Natural killer cell (primary cell): ENCODE measurements around the gene VPS45. TPM values are rescaled to one million over a fixed set of nuclear protein-coding genes. Genes with fewer than 3 reads are reported as not detected.

Source experiments
- ATAC-seq, 3 donors: fragments of 150-1000 bp in 2 of 3; fragments of 200-7000 bp in 1 of 3; cut with Tn5 transposase; 1 replicate in 1 of 3; 2 replicates in 2 of 3; pipeline ENCODE4 v1.10.0; 2021; ENCODE audit warnings: mild to moderate bottlenecking in 2 of 3, moderate library complexity in 2 of 3
- DNase-seq, 2 donors: peaks; one replicate each; pipeline versions ENCODE4 v3.0.0 to v3.0.0-alpha.2; 2013 to 2021; ENCODE audit warnings: mixed read lengths in 1 of 2
- H3K27ac ChIP-seq: one replicate; pipeline ENCODE4 v1.5.1; 2013; ENCODE audit warnings: mild to moderate bottlenecking, low read length
- H3K27me3 ChIP-seq: one replicate; pipeline ENCODE4 v1.6.1; 2013; ENCODE audit warnings: low read length; ENCODE audit not compliant: control insufficient read depth, insufficient read depth
- H3K36me3 ChIP-seq: one replicate; pipeline ENCODE4 v1.6.1; 2013; ENCODE audit warnings: low read length; ENCODE audit not compliant: control insufficient read depth, insufficient read depth
- H3K4me1 ChIP-seq: one replicate; pipeline ENCODE4 v1.6.1; 2013; ENCODE audit warnings: low read length; ENCODE audit not compliant: control insufficient read depth, insufficient read depth
- H3K4me3 ChIP-seq: one replicate; pipeline ENCODE4 v1.5.1; 2013; ENCODE audit warnings: low read length
- H3K9me3 ChIP-seq: one replicate; pipeline ENCODE4 v1.6.1; 2013; ENCODE audit warnings: low read length; ENCODE audit not compliant: control insufficient read depth, insufficient read depth
- H3K27ac Mint-ChIP-seq, 2 donors: one replicate each; pipeline ENCODE4 v1.8.0; 2022; ENCODE audit warnings: mild to moderate bottlenecking in 2 of 2, mixed read lengths in 2 of 2, moderate library complexity in 1 of 2
- H3K27me3 Mint-ChIP-seq, 2 donors: one replicate each; pipeline ENCODE4 v1.8.0; 2022; ENCODE audit warnings: low read depth in 2 of 2, mixed read lengths in 2 of 2
- H3K36me3 Mint-ChIP-seq: one replicate; pipeline ENCODE4 v1.8.0; 2022; ENCODE audit warnings: mixed read lengths
- H3K4me1 Mint-ChIP-seq, 2 donors: one replicate each; pipeline ENCODE4 v1.8.0; 2022; ENCODE audit warnings: mixed read lengths in 2 of 2
- H3K4me3 Mint-ChIP-seq: one replicate; pipeline ENCODE4 v1.8.0; 2022; ENCODE audit warnings: mild to moderate bottlenecking, moderate library complexity, mixed read lengths
- H3K9me3 Mint-ChIP-seq, 2 donors: one replicate each; pipeline ENCODE4 v1.8.0; 2022; ENCODE audit warnings: mixed read lengths in 2 of 2
- WGBS: methylation state at CpG from one replicate; pipeline ENCODE4 v1.1.7; 2013; ENCODE audit warnings: missing lambda C conversion rate; ENCODE audit not compliant: insufficient coverage; 5-methylcytosine and 5-hydroxymethylcytosine counted together
- intact Hi-C: fragments of 100-400 bp; cut with micrococcal nuclease; formaldehyde crosslinking; loops from one replicate; pipeline ENCODE4 v1.14.2; 2022
- total RNA-seq, 4 donors: library from RNA; stranded (reverse); fragments of 120-200 nt in 1 of 4; gene quantifications; one replicate each; pipeline versions ENCODE4 v1.2.3 to v1.2.4, GENCODE V29; 2013 to 2022
- TF ChIP-seq, protein P1 (sequence below): fragments of 200-600 bp; IDR thresholded peaks from one replicate; pipeline ENCODE4 v1.8.0; 2022; ENCODE audit warnings: antibody characterized with exemption

Gene VPS45
- total RNA-seq, 3 donors from 2014 or later (not counting 1 experiment from before 2014, with no cell fraction given): 28.8 to 41.1 (median 33.0) TPM

DNA sequence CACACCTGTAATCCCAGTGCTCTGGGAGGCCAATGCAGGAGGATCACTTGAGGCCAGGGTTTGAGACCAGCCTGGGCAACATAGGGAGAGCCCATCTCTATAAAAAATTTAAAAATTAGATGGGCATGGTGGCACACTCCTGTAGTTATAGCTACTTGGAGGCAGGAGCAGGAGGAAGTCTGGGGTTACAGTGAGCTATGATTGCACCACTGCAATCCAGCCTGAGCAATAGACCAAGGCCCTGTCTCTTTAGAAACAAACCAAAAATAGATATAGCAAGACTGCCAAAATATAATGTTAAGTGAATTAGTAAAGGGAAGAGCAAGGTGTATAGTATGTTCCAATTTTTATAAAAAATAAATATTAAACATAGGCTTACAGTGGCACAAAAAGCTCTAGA is 111.0 kb downstream of the VPS45 start:
- H3K27me3 Mint-ChIP-seq: no peaks in the 10 kb centered on the region
- no peak for ATAC-seq
- TF ChIP-seq, protein P1, sequence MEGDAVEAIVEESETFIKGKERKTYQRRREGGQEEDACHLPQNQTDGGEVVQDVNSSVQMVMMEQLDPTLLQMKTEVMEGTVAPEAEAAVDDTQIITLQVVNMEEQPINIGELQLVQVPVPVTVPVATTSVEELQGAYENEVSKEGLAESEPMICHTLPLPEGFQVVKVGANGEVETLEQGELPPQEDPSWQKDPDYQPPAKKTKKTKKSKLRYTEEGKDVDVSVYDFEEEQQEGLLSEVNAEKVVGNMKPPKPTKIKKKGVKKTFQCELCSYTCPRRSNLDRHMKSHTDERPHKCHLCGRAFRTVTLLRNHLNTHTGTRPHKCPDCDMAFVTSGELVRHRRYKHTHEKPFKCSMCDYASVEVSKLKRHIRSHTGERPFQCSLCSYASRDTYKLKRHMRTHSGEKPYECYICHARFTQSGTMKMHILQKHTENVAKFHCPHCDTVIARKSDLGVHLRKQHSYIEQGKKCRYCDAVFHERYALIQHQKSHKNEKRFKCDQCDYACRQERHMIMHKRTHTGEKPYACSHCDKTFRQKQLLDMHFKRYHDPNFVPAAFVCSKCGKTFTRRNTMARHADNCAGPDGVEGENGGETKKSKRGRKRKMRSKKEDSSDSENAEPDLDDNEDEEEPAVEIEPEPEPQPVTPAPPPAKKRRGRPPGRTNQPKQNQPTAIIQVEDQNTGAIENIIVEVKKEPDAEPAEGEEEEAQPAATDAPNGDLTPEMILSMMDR: no peak
- H3K9me3 ChIP-seq: no peaks in the 10 kb centered on the region
- no peak overlapping the region for H3K4me3 Mint-ChIP-seq
- no peak overlapping the region for H3K4me3 ChIP-seq
- H3K27ac ChIP-seq: no peak overlapping the region
- H3K9me3 Mint-ChIP-seq: no peaks in the 10 kb centered on the region
- intact Hi-C loops: no loop called here
- H3K36me3 ChIP-seq: no peaks in the 10 kb centered on the region
- no peak overlapping the region for H3K27ac Mint-ChIP-seq
- no peaks in the 10 kb centered on the region for H3K27me3 ChIP-seq
- H3K4me1 ChIP-seq: no peaks in the 10 kb centered on the region
- H3K36me3 Mint-ChIP-seq: no peaks in the 10 kb centered on the region
- H3K4me1 Mint-ChIP-seq: no peaks in the 10 kb centered on the region
- DNase-seq: no peak

DNA sequence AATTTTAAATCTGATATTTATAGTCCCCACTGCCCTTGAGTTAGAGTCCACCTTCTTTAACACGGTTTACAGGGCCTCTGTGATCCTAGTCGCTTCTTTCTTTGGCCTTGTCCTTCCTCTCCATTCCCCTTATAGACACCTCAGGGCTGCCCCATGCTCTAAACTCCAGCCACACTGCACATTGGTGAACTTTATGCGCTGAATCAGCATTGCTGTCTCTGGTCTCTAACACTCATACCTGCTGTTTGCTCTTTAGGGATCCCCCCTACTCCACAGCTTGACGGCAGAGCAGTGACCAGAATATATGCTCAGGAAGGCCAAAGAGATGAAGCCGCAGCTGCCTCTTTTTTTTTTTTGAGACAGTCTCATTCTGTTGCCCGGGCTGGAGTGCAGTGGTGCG is 112.3 kb downstream of the VPS45 start:
- TF ChIP-seq, protein P1: no peak
- Histone ChIP-seq H3K27ac (no peak overlapping the region), H3K4me3 (no peak overlapping the region), H3K36me3 (no peaks in the 10 kb centered on the region), H3K9me3 (no peaks in the 10 kb centered on the region), H3K27me3 (no peaks in the 10 kb centered on the region), H3K4me1 (no peaks in the 10 kb centered on the region)
- DNase-seq (no peak), ATAC-seq (no peak)
- no peaks in the 10 kb centered on the region for H3K27me3 Mint-ChIP-seq
- H3K36me3 Mint-ChIP-seq: no peaks in the 10 kb centered on the region
- no peaks in the 10 kb centered on the region for H3K9me3 Mint-ChIP-seq
- no peak overlapping the region for H3K4me3 Mint-ChIP-seq
- no peaks in the 10 kb centered on the region for H3K4me1 Mint-ChIP-seq
- no peak overlapping the region for H3K27ac Mint-ChIP-seq
- 97% methylated on average over 7 of the region's 7 CpGs for WGBS
- intact Hi-C loops: no loop called here

DNA sequence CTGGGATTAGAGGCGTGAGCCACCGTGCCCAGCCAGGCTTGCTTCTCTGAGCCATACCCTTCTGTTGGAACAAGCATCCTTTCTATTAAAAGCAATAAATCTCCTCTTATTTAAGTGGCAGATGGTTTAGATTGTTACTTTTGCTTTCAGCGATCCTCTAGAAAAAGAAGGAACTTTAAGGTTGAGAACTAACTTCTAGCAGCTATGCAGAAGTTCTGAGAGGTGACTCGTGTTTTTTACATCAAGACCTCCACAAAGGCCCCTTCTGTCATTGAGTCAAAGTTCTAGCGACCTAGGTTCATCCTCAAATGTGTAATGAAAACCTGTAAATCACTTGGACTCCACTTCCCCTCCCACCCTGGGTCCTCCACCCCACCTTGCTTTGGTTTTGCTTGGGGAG is 112.9 kb downstream of the VPS45 start:
- no peak overlapping the region for H3K4me3 Mint-ChIP-seq
- Histone ChIP-seq H3K4me1 (no peaks in the 10 kb centered on the region), H3K4me3 (no peak overlapping the region), H3K27ac (no peak overlapping the region), H3K9me3 (no peaks in the 10 kb centered on the region), H3K27me3 (no peaks in the 10 kb centered on the region), H3K36me3 (no peaks in the 10 kb centered on the region)
- H3K9me3 Mint-ChIP-seq: no peaks in the 10 kb centered on the region
- no peaks in the 10 kb centered on the region for H3K27me3 Mint-ChIP-seq
- H3K36me3 Mint-ChIP-seq: no peaks in the 10 kb centered on the region
- DNase-seq: no peak
- no peak for ATAC-seq
- H3K27ac Mint-ChIP-seq: no peak overlapping the region
- no peaks in the 10 kb centered on the region for H3K4me1 Mint-ChIP-seq
- intact Hi-C loops: no loop called here
- TF ChIP-seq, protein P1: no peak
- WGBS: 48% methylated on average over 4 of the region's 5 CpGs

DNA sequence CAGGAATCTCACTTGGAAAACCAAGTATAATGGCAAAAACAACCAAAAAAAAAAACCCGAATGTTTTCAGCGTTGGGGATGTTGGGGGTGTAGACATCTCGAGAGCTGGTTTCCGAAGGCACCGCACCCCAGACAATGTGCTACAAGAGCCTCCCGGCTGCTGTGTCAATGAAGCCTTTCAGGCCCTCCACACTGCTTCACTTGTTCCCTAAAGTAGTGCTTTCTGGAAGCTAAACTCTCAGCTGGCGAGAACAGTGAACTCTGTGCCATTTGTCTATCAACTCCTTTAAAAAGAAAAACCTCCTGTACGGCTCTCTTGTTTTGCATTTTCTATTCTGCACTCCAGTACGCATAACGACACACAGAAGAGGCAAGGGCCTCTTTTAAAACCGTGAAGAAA is 114.7 kb downstream of the VPS45 start:
- Mint-ChIP-seq H3K27ac (no peak overlapping the region), H3K27me3 (no peaks in the 10 kb centered on the region), H3K4me3 (no peak overlapping the region), H3K4me1 (peaks cover 6% of the 10 kb centered on the region in 2 donors), H3K36me3 (no peaks in the 10 kb centered on the region), H3K9me3 (no peaks in the 10 kb centered on the region)
- peaks cover 9% of the 10 kb centered on the region for H3K4me1 ChIP-seq
- H3K36me3 ChIP-seq: no peaks in the 10 kb centered on the region
- DNase-seq: no peak
- H3K27me3 ChIP-seq: no peaks in the 10 kb centered on the region
- intact Hi-C loops: no loop called here
- TF ChIP-seq, protein P1: no peak
- H3K4me3 ChIP-seq: no peak overlapping the region
- no peak overlapping the region for H3K27ac ChIP-seq
- no peaks in the 10 kb centered on the region for H3K9me3 ChIP-seq
- ATAC-seq: no peak
- WGBS: 91% methylated on average over 11 of the region's 11 CpGs
